Activated B cell treated with CpG ODN at 0.5 μM for 24 hours (primary cell): ENCODE data around the gene NBAS. TPM values are rescaled to one million over a fixed set of nuclear protein-coding genes. Genes with fewer than 3 reads are reported as not detected.

Experiments
- ATAC-seq: fragments of 200-7000 bp; cut with Tn5 transposase; one replicate; pipeline ENCODE4 v1.10.0; 2021; ENCODE audit warnings: low read depth, mild to moderate bottlenecking, moderate library complexity
- CTCF ChIA-PET: fragments of 350-600 bp; sonication (Branson Sonifier 250); formaldehyde crosslinking; loops from one replicate; lab custom pipeline; 2021; ENCODE audit warnings: antibody characterized with exemption; lab: Charles Lee
- POLR2A ChIA-PET: fragments of 350-600 bp; sonication (Branson Sonifier 250); formaldehyde crosslinking; loops from one replicate; lab custom pipeline; 2021; ENCODE audit warnings: antibody characterized with exemption; lab: Charles Lee
- DNase-seq: peaks from one replicate; pipeline ENCODE4 v3.0.0; 2022
- H3K27ac Mint-ChIP-seq: one replicate; pipeline ENCODE4 v1.8.0; 2020; ENCODE audit warnings: mixed read lengths
- H3K27me3 Mint-ChIP-seq: one replicate; pipeline ENCODE4 v1.8.0; 2021; ENCODE audit warnings: mixed read lengths
- H3K36me3 Mint-ChIP-seq: one replicate; pipeline ENCODE4 v1.8.0; 2021; ENCODE audit warnings: low read depth, mixed read lengths
- H3K4me1 Mint-ChIP-seq: one replicate; pipeline ENCODE4 v1.8.0; 2021; ENCODE audit warnings: mixed read lengths
- H3K4me3 Mint-ChIP-seq: one replicate; pipeline ENCODE4 v1.8.0; 2020; ENCODE audit warnings: mild to moderate bottlenecking, mixed read lengths
- H3K9me3 Mint-ChIP-seq: one replicate; pipeline ENCODE4 v1.8.0; 2020; ENCODE audit warnings: mixed read lengths
- CTCF ChIP-seq: fragments of 200-600 bp; IDR thresholded peaks from one replicate; pipeline ENCODE4 v1.8.0; 2022; ENCODE audit warnings: antibody characterized with exemption, mild to moderate bottlenecking
- intact Hi-C: fragments of 100-400 bp; cut with micrococcal nuclease; formaldehyde crosslinking; loops from one replicate; pipeline ENCODE4 v1.15.1; 2024
- total RNA-seq: library from RNA; stranded (reverse); gene quantifications from 2 replicates; pipeline ENCODE4 v1.2.3, GENCODE V29; 2022

Gene NBAS
- total RNA-seq, 1 donor from 2014 or later = 40.1 TPM

- intact Hi-C loops = loop anchor here (5.0 kb wide), 1 partner anchor 1966 kb away; no protein-coding TSS in a partner anchor
These were observed 403.0 kb downstream of the NBAS start for GRCh38 chr2:15158100-15158499.

GRCh38 chr2:15155959-15156574 lies 405.1 kb downstream of the NBAS start:
- no peak for ATAC-seq
- DNase-seq = no peak
- ChIA-PET CTCF (interaction anchor here (1.2 kb wide), 1 partner anchor 48 kb away, joined by 3 read pairs; no protein-coding TSS in a partner anchor), POLR2A (no interaction called here)
- no peaks in the 10 kb centered on the region for H3K27me3 Mint-ChIP-seq
- H3K4me3 Mint-ChIP-seq = no peak overlapping the region
- no peak overlapping the region for H3K27ac Mint-ChIP-seq
- TF ChIP-seq CTCF = no peak
- no peaks in the 10 kb centered on the region for H3K36me3 Mint-ChIP-seq
- H3K4me1 Mint-ChIP-seq = no peaks in the 10 kb centered on the region
- intact Hi-C loops = loop anchor here (5.0 kb wide), 1 partner anchor 1964 kb away; no protein-coding TSS in a partner anchor
- no peaks in the 10 kb centered on the region for H3K9me3 Mint-ChIP-seq

More at GRCh38 chr2:15158100-15158499, 403.0 kb downstream of the NBAS start:
- ATAC-seq (no peak), DNase-seq (no peak)
- Mint-ChIP-seq H3K27ac (no peak overlapping the region), H3K4me1 (no peaks in the 10 kb centered on the region), H3K9me3 (no peaks in the 10 kb centered on the region), H3K27me3 (no peaks in the 10 kb centered on the region), H3K4me3 (no peak overlapping the region), H3K36me3 (no peaks in the 10 kb centered on the region)
- POLR2A ChIA-PET = no interaction called here
- TF ChIP-seq CTCF = no peak
- CTCF ChIA-PET = no interaction called here

- Mint-ChIP-seq H3K27me3 (no peaks in the 10 kb centered on the region), H3K36me3 (no peaks in the 10 kb centered on the region), H3K27ac (no peak overlapping the region), H3K4me3 (no peak overlapping the region), H3K4me1 (no peaks in the 10 kb centered on the region), H3K9me3 (no peaks in the 10 kb centered on the region)
- POLR2A ChIA-PET = no interaction called here
- no peak for TF ChIP-seq CTCF
- no peak for ATAC-seq
- DNase-seq = no peak
- CTCF ChIA-PET = no interaction called here
- intact Hi-C loops = no loop called here
These were observed 406.8 kb downstream of the NBAS start for GRCh38 chr2:15154297-15154696.

- H3K27ac Mint-ChIP-seq = no peak overlapping the region
- H3K27me3 Mint-ChIP-seq = no peaks in the 10 kb centered on the region
- no peak for TF ChIP-seq CTCF
- ATAC-seq = no peak
- ChIA-PET CTCF (no interaction called here), POLR2A (no interaction called here)
- H3K4me3 Mint-ChIP-seq = no peak overlapping the region
- no peak for DNase-seq
- H3K4me1 Mint-ChIP-seq = no peaks in the 10 kb centered on the region
- no peaks in the 10 kb centered on the region for H3K9me3 Mint-ChIP-seq
- H3K36me3 Mint-ChIP-seq = no peaks in the 10 kb centered on the region
- intact Hi-C loops = no loop called here
These were observed 408.8 kb downstream of the NBAS start for GRCh38 chr2:15152382-15152781.

- Mint-ChIP-seq H3K36me3 (no peaks in the 10 kb centered on the region), H3K27me3 (no peaks in the 10 kb centered on the region), H3K4me3 (no peak overlapping the region), H3K9me3 (no peaks in the 10 kb centered on the region), H3K27ac (no peak overlapping the region), H3K4me1 (no peaks in the 10 kb centered on the region)
- DNase-seq (no peak), ATAC-seq (no peak)
- ChIA-PET POLR2A (no interaction called here), CTCF (no interaction called here)
- TF ChIP-seq CTCF = no peak
- intact Hi-C loops = no loop called here
These were observed 412.1 kb downstream of the NBAS start for GRCh38 chr2:15149063-15149462.
